ENCODE results near the gene VPS13C. TPM values are rescaled to one million over a fixed set of nuclear protein-coding genes. Genes with fewer than 3 reads are reported as not detected.

The VPS13C gene
- total and polyA plus RNA-seq, 10 donors: 32.9 to 194 (median 147) TPM

- intact Hi-C loops (cut with DNase I; ENCODE audit: low total_unique reads): no loop called here
- H3K27me3 ChIP-seq (replicated peaks in 1 of 7): no peaks in the 10 kb centered on the region
- WGBS, 5 donors: 74 to 90% (median 85%) methylated on average over 2 of the region's 2 CpGs
- H3K9me3 ChIP-seq: no peaks in the 10 kb centered on the region
- no peaks in the 10 kb centered on the region for H3K4me1 ChIP-seq
- TF ChIP-seq POLR2AphosphoS5 (IDR thresholded peaks at IDR 0.05) (no peak), CTCF (IDR thresholded peaks at IDR 0.05 in 8 of 11, conservative IDR thresholded peaks at IDR 0.05 in 3 of 11) (no peak), POLR2A (IDR thresholded peaks at IDR 0.05) (no peak)
- DNase-seq: no peak
- no peak overlapping the region for H3K27ac ChIP-seq
- peaks cover 5 to 98% (median 74%) of the 10 kb centered on the region in 6 donors for H3K36me3 ChIP-seq
- no peak overlapping the region for H3K4me3 ChIP-seq
Observed at GRCh38 chr15:61916104-61916503, 144.1 kb downstream of the VPS13C start.

GRCh38 chr15:61915640-61916039, 144.6 kb downstream of the VPS13C start:
- Histone ChIP-seq H3K36me3 (peaks cover 5 to 98% (median 73%) of the 10 kb centered on the region in 6 donors), H3K9me3 (no peaks in the 10 kb centered on the region), H3K27ac (no peak overlapping the region), H3K4me3 (no peak overlapping the region), H3K4me1 (no peaks in the 10 kb centered on the region), H3K27me3 (replicated peaks in 1 of 7) (no peaks in the 10 kb centered on the region)
- TF ChIP-seq POLR2A (IDR thresholded peaks at IDR 0.05) (no peak), POLR2AphosphoS5 (IDR thresholded peaks at IDR 0.05) (no peak), CTCF (IDR thresholded peaks at IDR 0.05 in 8 of 11, conservative IDR thresholded peaks at IDR 0.05 in 3 of 11) (no peak)
- intact Hi-C loops (cut with DNase I; ENCODE audit: low total_unique reads): no loop called here
- DNase-seq: no peak
- 92 to 98% (median 98%) methylated on average over 9 of the region's 9 CpGs for WGBS, 5 donors

GRCh38 chr15:61910839-61911369, 149.3 kb downstream of the VPS13C start:
- intact Hi-C loops (cut with DNase I; ENCODE audit: low total_unique reads): no loop called here
- H3K4me1 ChIP-seq: no peaks in the 10 kb centered on the region
- TF ChIP-seq POLR2AphosphoS5 (IDR thresholded peaks at IDR 0.05) (no peak), POLR2A (IDR thresholded peaks at IDR 0.05) (no peak), CTCF (IDR thresholded peaks at IDR 0.05 in 8 of 11, conservative IDR thresholded peaks at IDR 0.05 in 3 of 11) (no peak)
- no peak overlapping the region for H3K4me3 ChIP-seq
- no peaks in the 10 kb centered on the region for H3K27me3 ChIP-seq (replicated peaks in 1 of 7)
- peaks cover 0 to 98% (median 77%) of the 10 kb centered on the region in 6 donors for H3K36me3 ChIP-seq
- DNase-seq: no peak
- H3K9me3 ChIP-seq: no peaks in the 10 kb centered on the region
- H3K27ac ChIP-seq: no peak overlapping the region

- H3K27me3 ChIP-seq (replicated peaks in 1 of 7): no peaks in the 10 kb centered on the region
- intact Hi-C loops (cut with DNase I; ENCODE audit: low total_unique reads): no loop called here
- peaks cover 0 to 98% (median 71%) of the 10 kb centered on the region in 6 donors for H3K36me3 ChIP-seq
- no peak overlapping the region for H3K4me3 ChIP-seq
- no peak overlapping the region for H3K27ac ChIP-seq
- no peak for DNase-seq
- H3K9me3 ChIP-seq: peaks cover 0 to 4% (median 0%) of the 10 kb centered on the region in 8 donors
- TF ChIP-seq POLR2AphosphoS5 (IDR thresholded peaks at IDR 0.05): no peak
- TF ChIP-seq POLR2A (IDR thresholded peaks at IDR 0.05): no peak
- no peak for TF ChIP-seq CTCF (IDR thresholded peaks at IDR 0.05 in 8 of 11, conservative IDR thresholded peaks at IDR 0.05 in 3 of 11)
- 96 to 98% (median 97%) methylated on average over 3 of the region's 3 CpGs for WGBS, 5 donors
- H3K4me1 ChIP-seq: no peaks in the 10 kb centered on the region
Observed at GRCh38 chr15:61908241-61908640, 152.0 kb downstream of the VPS13C start.

Measured in spleen (tissue), 11 donors.